Hippocampal formation (tissue), 2 donors: ENCODE measurements around the gene LTF.
"Not testable (repeated sequence)": the region's sequence is repeated elsewhere in the genome, so short reads cannot be mapped to it uniquely, and the experiment has no call there.

Source experiments
- DNase-seq, 2 donors: peaks; one replicate each; lab custom pipeline; 2025; lab: John Stamatoyannopoulos, UW

Gene LTF

GRCh38 chr3:46393554-46394434, 70.9 kb downstream of the LTF start:
- DNase-seq = no peak

- no peak for DNase-seq
These were observed 71.7 kb downstream of the LTF start for GRCh38 chr3:46393011-46393410.

DNA sequence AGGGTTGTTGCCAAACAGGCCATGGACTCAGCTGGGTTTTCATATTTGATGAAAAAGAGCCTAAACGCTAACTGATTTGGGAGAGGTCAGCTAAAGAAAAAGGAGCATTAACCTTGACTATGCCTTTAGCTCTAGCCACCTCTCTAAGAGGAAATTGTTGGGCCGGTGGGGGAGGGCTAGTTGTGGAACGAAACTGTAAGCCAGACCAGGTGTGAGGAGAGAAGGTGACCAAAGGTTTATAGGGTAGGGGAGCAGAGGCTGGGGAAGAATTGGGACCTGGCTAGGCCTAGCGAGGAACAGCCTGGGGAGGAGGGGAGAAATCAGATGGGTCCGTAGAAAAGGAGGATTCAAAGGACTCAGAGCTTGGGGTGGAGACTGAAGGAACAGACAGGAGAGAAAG, 73.2 kb downstream of the LTF start:
- DNase-seq = not testable (repeated sequence)

DNA sequence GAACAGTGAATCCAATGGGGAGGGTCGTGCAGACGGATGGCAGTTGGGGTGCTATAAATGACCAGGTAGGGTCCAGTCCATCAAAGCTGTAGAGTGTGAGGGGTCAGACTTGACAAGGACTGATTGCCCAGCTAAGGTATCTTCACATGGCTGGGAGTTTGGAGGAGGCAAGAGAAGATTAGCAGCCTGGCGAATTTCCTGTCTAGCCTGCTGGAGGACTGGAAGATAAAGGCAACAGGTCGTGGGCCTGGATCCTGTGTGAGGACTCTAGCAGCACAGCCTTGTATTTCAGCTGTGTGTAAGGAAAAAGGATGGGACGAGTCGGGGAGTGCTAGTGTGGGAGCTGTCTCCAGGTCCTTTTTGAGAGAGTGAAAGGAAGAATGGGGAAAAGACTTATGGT, 75.4 kb downstream of the LTF start:
- DNase-seq = no peak

- DNase-seq = not testable (repeated sequence)
These were observed 75.9 kb downstream of the LTF start for GRCh38 chr3:46388847-46389246.

DNA sequence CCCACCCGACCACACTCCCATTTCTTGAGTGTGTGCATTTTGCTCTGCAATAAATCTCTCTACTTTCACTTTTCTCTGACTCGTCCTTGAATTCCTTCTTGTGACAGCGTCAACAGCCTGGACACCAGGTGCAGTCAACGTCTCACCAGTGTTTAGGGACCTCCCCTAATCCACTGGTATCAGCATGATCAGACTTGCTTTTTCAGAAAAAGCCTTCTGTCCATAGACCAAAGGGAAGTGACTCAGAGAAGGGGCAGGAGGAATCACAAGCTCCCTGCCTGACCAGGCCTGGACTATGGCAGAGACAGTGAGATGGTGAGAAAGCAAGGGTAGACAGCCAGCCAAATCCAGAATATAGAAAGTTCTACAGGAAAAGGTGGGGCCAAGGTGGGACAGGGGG, 78.5 kb downstream of the LTF start:
- DNase-seq = no peak
